T47D (cell line): ENCODE data around the gene CLTCL1.

Source experiments
- DNase-seq, 2 experiments: peaks; one replicate each; pipeline versions ENCODE4 v3.0.0 to v3.0.0-alpha.2; 2011 to 2012; ENCODE audit warnings: low read depth in 1 of 2, low spot score in 1 of 2
- JUND ChIP-seq: IDR thresholded peaks from 2 replicates; pipeline ENCODE4 v1.6.1; 2012; ENCODE audit warnings: low read depth
- in situ Hi-C: cut with HindIII; loops from 2 replicates; pipeline ENCODE4 v1.10.0; 2016; ENCODE audit warnings: low sequenced_read_pairs, low pct_unique_long_range_greater_than_20kb

CLTCL1 gene

GRCh38 chr22:19177164-19178064 lies 114.1 kb downstream of the CLTCL1 start:
- no peak for DNase-seq
- TF ChIP-seq JUND: no peak
- in situ Hi-C loops: no loop called here

- in situ Hi-C loops: no loop called here
- TF ChIP-seq JUND: no peak
- DNase-seq: no peak
These were observed 114.8 kb downstream of the CLTCL1 start for GRCh38 chr22:19176732-19177131.

GRCh38 chr22:19176175-19176643 lies 115.3 kb downstream of the CLTCL1 start:
- DNase-seq: no peak
- in situ Hi-C loops: no loop called here
- TF ChIP-seq JUND: no peak

- no peak for TF ChIP-seq JUND
- in situ Hi-C loops: no loop called here
- no peak for DNase-seq
These were observed 115.8 kb downstream of the CLTCL1 start for GRCh38 chr22:19175602-19176174.

- no peak for TF ChIP-seq JUND
- DNase-seq: no peak
- in situ Hi-C loops: no loop called here
These were observed 116.4 kb downstream of the CLTCL1 start for GRCh38 chr22:19175026-19175601.

GRCh38 chr22:19174106-19175025 lies 117.2 kb downstream of the CLTCL1 start:
- peak in 1 of 2 experiments; percentile 71 for DNase-seq
- TF ChIP-seq JUND: no peak
- in situ Hi-C loops: no loop called here

GRCh38 chr22:19173047-19174035 lies 118.2 kb downstream of the CLTCL1 start:
- no peak for TF ChIP-seq JUND
- in situ Hi-C loops: no loop called here
- DNase-seq: peak in 1 of 2 experiments; percentile 63

GRCh38 chr22:19172213-19173046 lies 119.1 kb downstream of the CLTCL1 start:
- in situ Hi-C loops: no loop called here
- TF ChIP-seq JUND: no peak
- DNase-seq: no peak

- in situ Hi-C loops: no loop called here
These were observed 121.6 kb downstream of the CLTCL1 start for GRCh38 chr22:19169947-19170318.

GRCh38 chr22:19169002-19169946 lies 122.2 kb downstream of the CLTCL1 start:
- no peak for DNase-seq
- TF ChIP-seq JUND: no peak
- in situ Hi-C loops: no loop called here

More at GRCh38 chr22:19169947-19170318, 121.6 kb downstream of the CLTCL1 start:
- DNase-seq: no peak
- TF ChIP-seq JUND: no peak
